GM23338 (cell line): ENCODE results near the gene NAALADL2.

Experiments used
- CREB1 ChIP-seq: fragments of 250-450 bp; sonication (Bioruptor Pico); IDR thresholded peaks from 2 replicates; pipeline ENCODE4 v1.5.0; 2020; ENCODE audit warnings: low read depth, mild to moderate bottlenecking, moderate library complexity
- EZH2 ChIP-seq: fragments of 200-600 bp; sonication (generic); IDR thresholded peaks from one replicate; pipeline ENCODE4 v1.8.0; 2017; ENCODE audit warnings: antibody characterized with exemption, mild to moderate bottlenecking, low read depth; ENCODE audit not compliant: unreplicated experiment
- EZH2phosphoT487 ChIP-seq: fragments of 200-600 bp; sonication (generic); IDR thresholded peaks from one replicate; pipeline ENCODE4 v1.8.1; 2018; ENCODE audit warnings: antibody characterized with exemption; ENCODE audit not compliant: unreplicated experiment
- JUNB ChIP-seq: IDR thresholded peaks from one replicate; pipeline ENCODE4 v1.6.1; 2016; ENCODE audit warnings: antibody characterized with exemption; ENCODE audit not compliant: unreplicated experiment
- NANOG ChIP-seq: IDR thresholded peaks from 2 replicates; pipeline ENCODE4 v1.6.1; 2016; ENCODE audit warnings: antibody characterized with exemption, borderline replicate concordance
- POLR2AphosphoS5 ChIP-seq: IDR thresholded peaks from 2 replicates; pipeline ENCODE4 v1.6.1; 2016; ENCODE audit warnings: antibody characterized with exemption, low read depth
- ZNF114 ChIP-seq: fragments of 250-450 bp; sonication (Bioruptor Pico); IDR thresholded peaks from 2 replicates; pipeline ENCODE4 v1.5.0; 2020; ENCODE audit warnings: mild to moderate bottlenecking, moderate library complexity
- ZNF331 ChIP-seq: fragments of 250-450 bp; sonication (Bioruptor Pico); IDR thresholded peaks from 2 replicates; pipeline ENCODE4 v1.5.0; 2020; ENCODE audit warnings: low read depth, mild to moderate bottlenecking, moderate library complexity
- TF ChIP-seq, protein P1 (sequence below), 2 experiments: fragments of 200-600 bp in 1 of 2; sonication (generic) in 1 of 2; conservative IDR thresholded peaks; 2 replicates each; pipeline versions ENCODE4 v1.5.1 to v1.6.1; 2016 to 2017; ENCODE audit warnings: antibody characterized with exemption in 2 of 2, low read depth in 2 of 2, mild to moderate bottlenecking in 2 of 2, moderate library complexity in 1 of 2
- TF ChIP-seq, protein P2 (sequence below): IDR thresholded peaks from one replicate; pipeline ENCODE4 v1.6.1; 2018; ENCODE audit warnings: antibody characterized with exemption; ENCODE audit not compliant: unreplicated experiment
- TF ChIP-seq, protein P3 (sequence below): fragments of 250-450 bp; sonication (Bioruptor Pico); IDR thresholded peaks from 2 replicates; pipeline ENCODE4 v1.5.0; 2020; ENCODE audit warnings: mild to moderate bottlenecking, moderate library complexity
- TF ChIP-seq, protein P4 (sequence below): IDR thresholded peaks from 2 replicates; pipeline ENCODE4 v1.6.1; 2016; ENCODE audit warnings: antibody characterized with exemption

DNA sequence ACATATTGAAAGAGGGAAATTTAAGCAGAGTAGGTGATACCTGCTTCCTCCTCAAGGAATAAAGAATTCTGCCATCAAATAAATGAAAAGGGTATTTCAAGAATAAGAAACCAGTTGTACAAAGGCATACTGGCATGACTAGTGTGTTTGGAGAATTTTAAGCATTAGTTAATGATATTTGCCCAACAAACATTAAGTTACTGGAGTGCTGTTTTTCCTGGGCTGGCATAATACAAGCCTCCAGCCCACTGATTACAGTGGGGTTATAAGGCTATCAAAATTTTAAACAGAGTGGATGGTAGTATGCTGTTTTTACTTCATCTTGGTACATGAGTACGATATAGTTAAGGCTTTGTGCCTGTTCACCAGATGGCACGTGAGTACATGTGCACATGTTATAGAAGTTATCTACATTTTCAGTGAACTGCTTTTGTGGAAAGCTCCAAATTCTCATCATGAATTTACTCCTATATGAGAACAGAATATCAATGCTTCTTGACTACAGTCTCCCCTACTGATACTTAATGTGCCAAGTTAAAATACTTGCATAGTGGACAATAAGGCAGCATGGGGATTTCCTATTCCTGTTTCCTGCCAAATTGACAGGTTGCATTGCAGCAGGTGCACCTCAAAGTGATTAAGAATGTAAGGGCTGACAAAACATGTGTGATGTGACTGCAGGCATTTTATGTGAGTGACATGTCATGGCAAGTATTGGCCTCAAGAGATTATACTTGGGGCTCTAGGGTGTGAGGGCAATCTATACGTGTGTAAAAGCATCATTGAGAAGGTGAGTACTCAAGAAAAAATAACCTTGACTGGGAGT lies 14.9 kb downstream of the NAALADL2 start:
- TF ChIP-seq EZH2, result no peak
- TF ChIP-seq, protein P1, sequence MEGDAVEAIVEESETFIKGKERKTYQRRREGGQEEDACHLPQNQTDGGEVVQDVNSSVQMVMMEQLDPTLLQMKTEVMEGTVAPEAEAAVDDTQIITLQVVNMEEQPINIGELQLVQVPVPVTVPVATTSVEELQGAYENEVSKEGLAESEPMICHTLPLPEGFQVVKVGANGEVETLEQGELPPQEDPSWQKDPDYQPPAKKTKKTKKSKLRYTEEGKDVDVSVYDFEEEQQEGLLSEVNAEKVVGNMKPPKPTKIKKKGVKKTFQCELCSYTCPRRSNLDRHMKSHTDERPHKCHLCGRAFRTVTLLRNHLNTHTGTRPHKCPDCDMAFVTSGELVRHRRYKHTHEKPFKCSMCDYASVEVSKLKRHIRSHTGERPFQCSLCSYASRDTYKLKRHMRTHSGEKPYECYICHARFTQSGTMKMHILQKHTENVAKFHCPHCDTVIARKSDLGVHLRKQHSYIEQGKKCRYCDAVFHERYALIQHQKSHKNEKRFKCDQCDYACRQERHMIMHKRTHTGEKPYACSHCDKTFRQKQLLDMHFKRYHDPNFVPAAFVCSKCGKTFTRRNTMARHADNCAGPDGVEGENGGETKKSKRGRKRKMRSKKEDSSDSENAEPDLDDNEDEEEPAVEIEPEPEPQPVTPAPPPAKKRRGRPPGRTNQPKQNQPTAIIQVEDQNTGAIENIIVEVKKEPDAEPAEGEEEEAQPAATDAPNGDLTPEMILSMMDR (conservative IDR thresholded peaks at IDR 0.05; ENCODE audit: low read depth in 2 of 2), result no peak
- no peak for TF ChIP-seq EZH2phosphoT487
- no peak for TF ChIP-seq POLR2AphosphoS5
- TF ChIP-seq ZNF114 (CRISPR knock-in tag), result no peak
- TF ChIP-seq, protein P2, sequence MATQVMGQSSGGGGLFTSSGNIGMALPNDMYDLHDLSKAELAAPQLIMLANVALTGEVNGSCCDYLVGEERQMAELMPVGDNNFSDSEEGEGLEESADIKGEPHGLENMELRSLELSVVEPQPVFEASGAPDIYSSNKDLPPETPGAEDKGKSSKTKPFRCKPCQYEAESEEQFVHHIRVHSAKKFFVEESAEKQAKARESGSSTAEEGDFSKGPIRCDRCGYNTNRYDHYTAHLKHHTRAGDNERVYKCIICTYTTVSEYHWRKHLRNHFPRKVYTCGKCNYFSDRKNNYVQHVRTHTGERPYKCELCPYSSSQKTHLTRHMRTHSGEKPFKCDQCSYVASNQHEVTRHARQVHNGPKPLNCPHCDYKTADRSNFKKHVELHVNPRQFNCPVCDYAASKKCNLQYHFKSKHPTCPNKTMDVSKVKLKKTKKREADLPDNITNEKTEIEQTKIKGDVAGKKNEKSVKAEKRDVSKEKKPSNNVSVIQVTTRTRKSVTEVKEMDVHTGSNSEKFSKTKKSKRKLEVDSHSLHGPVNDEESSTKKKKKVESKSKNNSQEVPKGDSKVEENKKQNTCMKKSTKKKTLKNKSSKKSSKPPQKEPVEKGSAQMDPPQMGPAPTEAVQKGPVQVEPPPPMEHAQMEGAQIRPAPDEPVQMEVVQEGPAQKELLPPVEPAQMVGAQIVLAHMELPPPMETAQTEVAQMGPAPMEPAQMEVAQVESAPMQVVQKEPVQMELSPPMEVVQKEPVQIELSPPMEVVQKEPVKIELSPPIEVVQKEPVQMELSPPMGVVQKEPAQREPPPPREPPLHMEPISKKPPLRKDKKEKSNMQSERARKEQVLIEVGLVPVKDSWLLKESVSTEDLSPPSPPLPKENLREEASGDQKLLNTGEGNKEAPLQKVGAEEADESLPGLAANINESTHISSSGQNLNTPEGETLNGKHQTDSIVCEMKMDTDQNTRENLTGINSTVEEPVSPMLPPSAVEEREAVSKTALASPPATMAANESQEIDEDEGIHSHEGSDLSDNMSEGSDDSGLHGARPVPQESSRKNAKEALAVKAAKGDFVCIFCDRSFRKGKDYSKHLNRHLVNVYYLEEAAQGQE, result no peak
- no peak for TF ChIP-seq JUNB
- TF ChIP-seq CREB1 (CRISPR knock-in tag), result no peak
- TF ChIP-seq, protein P3, sequence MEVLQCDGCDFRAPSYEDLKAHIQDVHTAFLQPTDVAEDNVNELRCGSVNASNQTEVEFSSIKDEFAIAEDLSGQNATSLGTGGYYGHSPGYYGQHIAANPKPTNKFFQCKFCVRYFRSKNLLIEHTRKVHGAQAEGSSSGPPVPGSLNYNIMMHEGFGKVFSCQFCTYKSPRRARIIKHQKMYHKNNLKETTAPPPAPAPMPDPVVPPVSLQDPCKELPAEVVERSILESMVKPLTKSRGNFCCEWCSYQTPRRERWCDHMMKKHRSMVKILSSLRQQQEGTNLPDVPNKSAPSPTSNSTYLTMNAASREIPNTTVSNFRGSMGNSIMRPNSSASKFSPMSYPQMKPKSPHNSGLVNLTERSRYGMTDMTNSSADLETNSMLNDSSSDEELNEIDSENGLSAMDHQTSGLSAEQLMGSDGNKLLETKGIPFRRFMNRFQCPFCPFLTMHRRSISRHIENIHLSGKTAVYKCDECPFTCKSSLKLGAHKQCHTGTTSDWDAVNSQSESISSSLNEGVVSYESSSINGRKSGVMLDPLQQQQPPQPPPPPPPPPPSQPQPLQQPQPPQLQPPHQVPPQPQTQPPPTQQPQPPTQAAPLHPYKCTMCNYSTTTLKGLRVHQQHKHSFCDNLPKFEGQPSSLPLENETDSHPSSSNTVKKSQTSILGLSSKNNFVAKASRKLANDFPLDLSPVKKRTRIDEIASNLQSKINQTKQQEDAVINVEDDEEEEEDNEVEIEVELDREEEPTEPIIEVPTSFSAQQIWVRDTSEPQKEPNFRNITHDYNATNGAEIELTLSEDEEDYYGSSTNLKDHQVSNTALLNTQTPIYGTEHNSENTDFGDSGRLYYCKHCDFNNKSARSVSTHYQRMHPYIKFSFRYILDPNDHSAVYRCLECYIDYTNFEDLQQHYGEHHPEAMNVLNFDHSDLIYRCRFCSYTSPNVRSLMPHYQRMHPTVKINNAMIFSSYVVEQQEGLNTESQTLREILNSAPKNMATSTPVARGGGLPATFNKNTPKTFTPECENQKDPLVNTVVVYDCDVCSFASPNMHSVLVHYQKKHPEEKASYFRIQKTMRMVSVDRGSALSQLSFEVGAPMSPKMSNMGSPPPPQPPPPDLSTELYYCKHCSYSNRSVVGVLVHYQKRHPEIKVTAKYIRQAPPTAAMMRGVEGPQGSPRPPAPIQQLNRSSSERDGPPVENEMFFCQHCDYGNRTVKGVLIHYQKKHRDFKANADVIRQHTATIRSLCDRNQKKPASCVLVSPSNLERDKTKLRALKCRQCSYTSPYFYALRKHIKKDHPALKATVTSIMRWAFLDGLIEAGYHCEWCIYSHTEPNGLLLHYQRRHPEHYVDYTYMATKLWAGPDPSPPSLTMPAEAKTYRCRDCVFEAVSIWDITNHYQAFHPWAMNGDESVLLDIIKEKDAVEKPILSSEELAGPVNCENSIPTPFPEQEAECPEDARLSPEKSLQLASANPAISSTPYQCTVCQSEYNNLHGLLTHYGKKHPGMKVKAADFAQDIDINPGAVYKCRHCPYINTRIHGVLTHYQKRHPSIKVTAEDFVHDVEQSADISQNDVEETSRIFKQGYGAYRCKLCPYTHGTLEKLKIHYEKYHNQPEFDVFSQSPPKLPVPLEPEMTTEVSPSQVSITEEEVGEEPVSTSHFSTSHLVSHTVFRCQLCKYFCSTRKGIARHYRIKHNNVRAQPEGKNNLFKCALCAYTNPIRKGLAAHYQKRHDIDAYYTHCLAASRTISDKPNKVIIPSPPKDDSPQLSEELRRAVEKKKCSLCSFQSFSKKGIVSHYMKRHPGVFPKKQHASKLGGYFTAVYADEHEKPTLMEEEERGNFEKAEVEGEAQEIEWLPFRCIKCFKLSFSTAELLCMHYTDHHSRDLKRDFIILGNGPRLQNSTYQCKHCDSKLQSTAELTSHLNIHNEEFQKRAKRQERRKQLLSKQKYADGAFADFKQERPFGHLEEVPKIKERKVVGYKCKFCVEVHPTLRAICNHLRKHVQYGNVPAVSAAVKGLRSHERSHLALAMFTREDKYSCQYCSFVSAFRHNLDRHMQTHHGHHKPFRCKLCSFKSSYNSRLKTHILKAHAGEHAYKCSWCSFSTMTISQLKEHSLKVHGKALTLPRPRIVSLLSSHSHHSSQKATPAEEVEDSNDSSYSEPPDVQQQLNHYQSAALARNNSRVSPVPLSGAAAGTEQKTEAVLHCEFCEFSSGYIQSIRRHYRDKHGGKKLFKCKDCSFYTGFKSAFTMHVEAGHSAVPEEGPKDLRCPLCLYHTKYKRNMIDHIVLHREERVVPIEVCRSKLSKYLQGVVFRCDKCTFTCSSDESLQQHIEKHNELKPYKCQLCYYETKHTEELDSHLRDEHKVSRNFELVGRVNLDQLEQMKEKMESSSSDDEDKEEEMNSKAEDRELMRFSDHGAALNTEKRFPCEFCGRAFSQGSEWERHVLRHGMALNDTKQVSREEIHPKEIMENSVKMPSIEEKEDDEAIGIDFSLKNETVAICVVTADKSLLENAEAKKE (CRISPR knock-in tag), result no peak
- no peak for TF ChIP-seq ZNF331 (CRISPR knock-in tag)
- TF ChIP-seq, protein P4, sequence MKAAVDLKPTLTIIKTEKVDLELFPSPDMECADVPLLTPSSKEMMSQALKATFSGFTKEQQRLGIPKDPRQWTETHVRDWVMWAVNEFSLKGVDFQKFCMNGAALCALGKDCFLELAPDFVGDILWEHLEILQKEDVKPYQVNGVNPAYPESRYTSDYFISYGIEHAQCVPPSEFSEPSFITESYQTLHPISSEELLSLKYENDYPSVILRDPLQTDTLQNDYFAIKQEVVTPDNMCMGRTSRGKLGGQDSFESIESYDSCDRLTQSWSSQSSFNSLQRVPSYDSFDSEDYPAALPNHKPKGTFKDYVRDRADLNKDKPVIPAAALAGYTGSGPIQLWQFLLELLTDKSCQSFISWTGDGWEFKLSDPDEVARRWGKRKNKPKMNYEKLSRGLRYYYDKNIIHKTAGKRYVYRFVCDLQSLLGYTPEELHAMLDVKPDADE, result no peak
- TF ChIP-seq NANOG, result no peak
